Thoracic aorta endothelial cell (primary cell): ENCODE measurements around the gene SAMD15. TPM values are rescaled to one million over a fixed set of nuclear protein-coding genes. Genes with fewer than 3 reads are reported as not detected.

Source experiments
- total RNA-seq: library from RNA; depleted of rRNA; stranded (reverse); fragments of >200 nt; gene quantifications from 2 replicates; pipeline ENCODE4 v1.2.3, GENCODE V29; 2012

Gene SAMD15
- total RNA-seq = 1.7 and 2.4 TPM in 2 replicates

DNA sequence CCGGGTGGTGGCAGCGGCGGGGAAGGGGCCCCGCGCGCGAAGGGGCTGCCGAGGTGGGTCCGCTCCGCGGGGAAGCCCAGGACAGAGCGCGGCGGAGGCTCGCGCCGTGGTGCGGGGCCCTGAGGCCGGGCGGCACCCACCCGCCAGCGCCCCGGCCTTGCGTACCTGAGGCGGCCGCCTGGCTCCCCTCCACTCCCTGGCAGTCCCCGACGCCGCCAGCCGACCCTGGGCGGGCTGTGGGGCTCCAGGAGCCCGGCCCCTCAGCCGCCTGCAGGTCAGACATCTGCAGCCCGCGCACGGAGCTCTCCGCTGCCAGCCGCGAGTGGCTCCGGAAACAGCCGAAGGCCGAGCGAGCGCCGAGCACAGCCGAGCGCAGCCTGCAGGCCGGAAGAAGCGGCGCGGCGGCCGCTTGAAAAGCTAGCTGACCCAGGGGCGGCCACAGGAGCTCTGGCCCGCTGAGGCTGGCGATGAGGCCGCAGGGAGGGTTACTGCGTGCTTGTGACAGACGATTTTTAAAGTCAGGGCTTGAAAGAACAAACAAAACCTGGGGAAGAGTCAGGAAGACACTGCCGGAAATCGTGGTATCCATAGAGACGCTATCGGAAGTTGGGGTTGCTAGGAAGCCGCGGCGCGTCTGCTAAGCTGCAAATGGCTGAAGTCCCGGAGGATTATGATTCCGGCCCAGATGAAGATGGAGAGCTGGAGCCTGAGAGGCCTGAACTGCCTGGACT is at the start of gene SAMD15, which contains the start of gene TMED8:
Gene SAMD15, plus strand, starts transcription at position 609 of the 731 bp plus-strand sequence. Its CDS starts 40 bp downstream, at position 649.
Gene TMED8, minus strand, starts transcription at position 324 of the 731 bp plus-strand sequence. Its CDS starts 41 bp downstream, at position 283.

DNA sequence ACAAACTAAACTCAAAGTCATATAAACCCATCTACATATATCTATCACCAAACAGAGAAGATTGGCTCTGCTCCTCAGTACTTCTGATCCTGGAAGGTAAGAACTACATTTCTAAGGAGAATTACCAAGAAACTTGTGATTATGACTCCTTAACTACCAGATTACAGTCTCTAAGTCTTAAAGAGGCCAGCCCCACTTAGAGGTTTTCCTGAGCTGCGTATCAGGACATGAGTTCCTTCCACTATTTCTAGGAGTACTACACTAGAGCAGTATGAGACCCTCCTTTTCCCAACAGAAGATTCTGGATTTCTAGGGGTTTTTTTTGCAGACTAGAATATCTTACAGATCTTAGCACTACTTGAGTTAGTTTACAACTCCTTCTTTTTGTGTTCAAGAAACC is 46.2 kb downstream of the SAMD15 start, which contains the start of gene NOXRED1:
Gene NOXRED1, minus strand, starts transcription at position 101 of the 400 bp plus-strand sequence. CDS start 634 bp downstream, outside the sequence.

Other genes with a start within 250 kb of the SAMD15 start
- not detected in 2 replicates for gene ZDHHC22, start 235.6 kb upstream of the SAMD15 start, total RNA-seq
- not detected in 2 replicates for gene TMEM63C, start 195.6 kb upstream of the SAMD15 start, total RNA-seq
- not detected in 2 replicates for gene NGB, start 106.2 kb upstream of the SAMD15 start, total RNA-seq
- 14.9 and 16.0 TPM in 2 replicates for gene POMT2, start 56.5 kb upstream of the SAMD15 start, total RNA-seq
- 14.4 and 15.4 TPM in 2 replicates for gene GSTZ1, start 56.3 kb upstream of the SAMD15 start, total RNA-seq
- gene TMED8, start 285 bp upstream of the SAMD15 start, total RNA-seq = 20.7 and 28.4 TPM in 2 replicates
- under 0.01 and 0.29 TPM in 2 replicates for gene NOXRED1, start 46.1 kb downstream of the SAMD15 start, total RNA-seq
- 31.1 and 33.5 TPM in 2 replicates for gene VIPAS39, start 80.2 kb downstream of the SAMD15 start, total RNA-seq
- 130 and 135 TPM in 2 replicates for gene AHSA1, start 80.7 kb downstream of the SAMD15 start, total RNA-seq
- not detected in 2 replicates for gene ISM2, start 121.4 kb downstream of the SAMD15 start, total RNA-seq
- 76.1 and 93.0 TPM in 2 replicates for gene SPTLC2, start 239.3 kb downstream of the SAMD15 start, total RNA-seq